GM23338 (cell line): ENCODE data around the gene TBK1.

Experiments
- CREB1 ChIP-seq: fragments of 250-450 bp; sonication (Bioruptor Pico); IDR thresholded peaks from 2 replicates; pipeline ENCODE4 v1.5.0; 2020; ENCODE audit warnings: low read depth, mild to moderate bottlenecking, moderate library complexity
- CTCF ChIP-seq, 2 experiments: fragments of 200-600 bp in 1 of 2; sonication (generic) in 1 of 2; conservative IDR thresholded peaks; 2 replicates each; pipeline versions ENCODE4 v1.5.1 to v1.6.1; 2016 to 2017; ENCODE audit warnings: antibody characterized with exemption in 2 of 2, low read depth in 2 of 2, mild to moderate bottlenecking in 2 of 2, moderate library complexity in 1 of 2
- ETS1 ChIP-seq: IDR thresholded peaks from 2 replicates; pipeline ENCODE4 v1.6.1; 2016; ENCODE audit warnings: antibody characterized with exemption
- EZH2 ChIP-seq: fragments of 200-600 bp; sonication (generic); IDR thresholded peaks from one replicate; pipeline ENCODE4 v1.8.0; 2017; ENCODE audit warnings: antibody characterized with exemption, mild to moderate bottlenecking, low read depth; ENCODE audit not compliant: unreplicated experiment
- EZH2phosphoT487 ChIP-seq: fragments of 200-600 bp; sonication (generic); IDR thresholded peaks from one replicate; pipeline ENCODE4 v1.8.1; 2018; ENCODE audit warnings: antibody characterized with exemption; ENCODE audit not compliant: unreplicated experiment
- JUNB ChIP-seq: IDR thresholded peaks from one replicate; pipeline ENCODE4 v1.6.1; 2016; ENCODE audit warnings: antibody characterized with exemption; ENCODE audit not compliant: unreplicated experiment
- NANOG ChIP-seq: IDR thresholded peaks from 2 replicates; pipeline ENCODE4 v1.6.1; 2016; ENCODE audit warnings: antibody characterized with exemption, borderline replicate concordance
- POLR2AphosphoS5 ChIP-seq: IDR thresholded peaks from 2 replicates; pipeline ENCODE4 v1.6.1; 2016; ENCODE audit warnings: antibody characterized with exemption, low read depth
- REST ChIP-seq: IDR thresholded peaks from one replicate; pipeline ENCODE4 v1.6.1; 2018; ENCODE audit warnings: antibody characterized with exemption; ENCODE audit not compliant: unreplicated experiment
- STAT1 ChIP-seq: IDR thresholded peaks from one replicate; pipeline ENCODE4 v1.6.1; 2016; ENCODE audit warnings: antibody characterized with exemption; ENCODE audit not compliant: unreplicated experiment
- ZNF331 ChIP-seq: fragments of 250-450 bp; sonication (Bioruptor Pico); IDR thresholded peaks from 2 replicates; pipeline ENCODE4 v1.5.0; 2020; ENCODE audit warnings: low read depth, mild to moderate bottlenecking, moderate library complexity

- TF ChIP-seq CTCF (conservative IDR thresholded peaks at IDR 0.05; ENCODE audit: low read depth in 2 of 2) = no peak
- TF ChIP-seq CREB1 (CRISPR knock-in tag) = no peak
- no peak for TF ChIP-seq EZH2phosphoT487
- no peak for TF ChIP-seq ETS1
- TF ChIP-seq EZH2 = no peak
- TF ChIP-seq POLR2AphosphoS5 = no peak
- no peak for TF ChIP-seq NANOG
- TF ChIP-seq REST = no peak
- no peak for TF ChIP-seq ZNF331
- TF ChIP-seq STAT1 = no peak
- no peak for TF ChIP-seq JUNB
These were observed 33.7 kb upstream of the TBK1 start for GRCh38 chr12:64418209-64418608.
